Posterior vena cava (tissue), 2 donors: ENCODE measurements around the gene CEP78. TPM values are rescaled to one million over a fixed set of nuclear protein-coding genes. Genes with fewer than 3 reads are reported as not detected.
A peak's percentile ranks its signal among the peaks of the same experiment; 100 is the strongest.
"Not testable (repeated sequence)": the region's sequence is repeated elsewhere in the genome, so short reads cannot be mapped to it uniquely, and the experiment has no call there.

ENCODE experiments used
- DNase-seq: peaks from one replicate; pipeline ENCODE4 v3.0.0-alpha.2; 2020; ENCODE audit warnings: low spot score
- intact Hi-C, 2 donors: fragments of 100-400 bp; cut with DNase I; formaldehyde crosslinking; loops; one replicate each; pipeline versions ENCODE4 v1.14.1 to v1.14.2; 2022 to 2023
- total RNA-seq, 2 donors: library from RNA; stranded (reverse); fragmentation: NEBNext Ultra II Directional; extraction: Animal tissue kit (Norgen Biotek cat#: 25700); gene quantifications; one replicate each; pipeline ENCODE4 v1.2.1, GENCODE V29; 2021
- donor health status: DM: yes; HTN: yes; CAD: no.
- donor health status: DM: yes; HTN: yes; CAD: no.

CEP78 gene
- total RNA-seq, 2 donors from 2014 or later: 9.9 to 11.8 TPM

DNA sequence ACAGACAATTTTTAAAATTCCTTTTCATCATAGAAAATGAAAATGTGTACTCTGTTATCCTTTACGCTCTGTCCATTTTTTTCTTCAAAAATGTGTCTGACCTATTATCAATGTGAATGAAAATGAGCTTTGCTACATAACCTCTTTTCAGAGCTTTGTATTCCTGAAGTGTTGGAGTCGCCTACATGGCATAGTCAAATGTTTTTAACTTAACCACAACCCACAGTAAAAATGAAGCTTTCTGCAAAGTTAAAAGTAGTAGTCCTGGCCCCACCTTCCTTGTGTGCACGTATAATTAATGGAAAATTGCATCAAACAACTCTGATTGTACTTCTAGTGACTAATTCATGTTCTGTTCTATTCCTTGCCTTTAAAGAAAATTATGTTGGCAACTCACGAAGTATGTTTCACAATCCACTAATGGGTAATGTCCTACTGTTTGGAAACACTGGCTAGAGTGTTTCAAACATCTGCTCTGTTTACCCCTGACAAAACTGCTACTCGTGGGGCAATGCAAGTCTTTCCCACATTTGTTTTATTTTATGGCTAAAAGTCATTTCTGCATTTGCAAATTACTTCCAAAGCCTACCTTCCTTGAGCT lies 42.4 kb downstream of the CEP78 start:
- no peak for DNase-seq
- intact Hi-C loops: no loop called here

DNA sequence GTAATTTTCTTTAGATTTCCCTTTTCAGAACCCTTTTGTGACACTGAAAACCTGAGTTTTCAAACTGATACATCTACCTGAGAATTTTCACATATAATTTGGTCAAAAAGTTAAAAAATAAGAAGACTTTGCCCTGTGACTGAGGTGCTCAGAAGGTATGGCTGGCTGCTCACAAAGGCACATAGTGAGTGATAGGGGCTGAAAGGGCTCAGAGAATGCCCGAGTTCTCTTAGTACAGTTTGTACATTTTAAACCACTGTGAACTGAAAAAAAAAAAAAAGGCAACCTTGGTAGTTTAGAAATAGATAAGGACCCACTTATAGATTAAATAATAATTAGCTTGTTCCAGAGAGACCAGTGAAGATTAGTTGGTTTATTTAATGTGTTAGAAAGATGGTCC lies 42.9 kb downstream of the CEP78 start:
- DNase-seq: no peak
- intact Hi-C loops: no loop called here

DNA sequence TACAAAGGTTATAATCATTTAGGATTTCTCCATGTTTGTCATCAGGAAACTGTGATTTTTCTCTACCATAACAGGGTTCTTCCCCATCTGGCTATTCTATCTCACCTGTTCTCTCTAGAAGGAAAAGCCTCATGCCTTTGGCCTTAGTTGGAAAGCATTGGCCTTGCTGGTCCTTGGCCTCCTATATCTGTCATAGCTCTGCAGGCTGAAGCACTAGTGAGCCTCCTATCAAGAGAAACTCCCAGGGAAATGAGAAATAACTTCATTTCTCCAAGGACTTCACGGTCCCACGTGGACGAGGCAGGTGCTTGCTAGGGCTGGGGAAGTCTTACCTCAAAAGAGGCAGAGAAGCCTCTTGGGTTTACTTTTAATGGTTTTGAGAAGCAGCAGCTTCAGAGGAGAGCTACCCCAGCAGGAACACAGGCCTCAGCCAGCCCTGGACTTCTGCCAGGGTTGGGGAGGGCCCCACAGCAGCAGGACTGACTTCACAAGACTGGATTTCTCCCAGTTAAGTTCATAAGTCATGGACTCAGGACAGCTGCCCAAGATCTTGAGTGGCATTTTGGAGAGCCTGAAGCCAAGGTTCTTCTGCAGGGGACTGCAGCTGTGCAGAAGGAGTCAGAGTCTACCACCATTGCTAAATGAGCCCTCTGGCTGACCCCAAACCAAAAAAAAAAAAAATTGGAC lies 45.2 kb downstream of the CEP78 start:
- DNase-seq: peak; percentile 86
- intact Hi-C loops: no loop called here

DNA sequence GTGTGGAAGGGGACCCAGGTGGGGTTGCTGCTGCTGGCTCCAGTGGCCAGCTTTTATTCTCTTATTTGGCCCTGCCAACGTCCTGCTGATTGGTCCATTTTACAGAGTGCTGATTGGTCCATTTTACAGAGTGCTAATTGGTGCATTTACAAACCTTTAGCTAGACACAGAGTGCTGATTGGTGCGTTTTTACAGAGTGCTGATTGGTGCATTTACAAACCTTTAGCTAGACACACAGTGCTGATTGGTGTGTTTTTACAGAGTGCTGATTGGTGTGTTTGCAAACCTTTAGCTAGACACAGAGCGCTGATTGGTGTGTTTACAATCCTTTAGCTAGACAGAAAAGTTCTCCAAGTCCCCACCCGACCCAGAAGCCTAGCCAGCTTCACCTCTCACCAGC lies 48.3 kb downstream of the CEP78 start:
- intact Hi-C loops, DNase-seq: not testable (repeated sequence)

DNA sequence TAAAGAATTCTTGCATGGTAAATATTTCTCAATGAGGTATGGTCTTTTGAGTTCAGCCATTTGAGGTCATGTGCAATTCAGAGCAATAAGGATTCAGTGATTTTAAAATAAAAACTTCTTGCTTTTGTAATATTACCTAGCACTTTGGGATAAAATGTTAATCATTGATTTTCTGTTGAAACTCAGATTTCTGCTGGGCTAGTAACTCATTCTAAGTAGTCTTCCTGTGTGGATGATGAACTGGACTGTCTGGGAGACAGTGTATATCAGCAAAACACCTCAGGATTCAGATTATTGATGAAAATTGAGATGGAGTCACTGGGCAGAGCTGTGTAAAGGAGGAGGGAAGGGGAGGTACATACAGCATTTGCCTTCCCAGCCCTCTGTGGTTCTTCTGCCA lies 50.2 kb downstream of the CEP78 start:
- intact Hi-C loops: no loop called here
- DNase-seq: no peak

DNA sequence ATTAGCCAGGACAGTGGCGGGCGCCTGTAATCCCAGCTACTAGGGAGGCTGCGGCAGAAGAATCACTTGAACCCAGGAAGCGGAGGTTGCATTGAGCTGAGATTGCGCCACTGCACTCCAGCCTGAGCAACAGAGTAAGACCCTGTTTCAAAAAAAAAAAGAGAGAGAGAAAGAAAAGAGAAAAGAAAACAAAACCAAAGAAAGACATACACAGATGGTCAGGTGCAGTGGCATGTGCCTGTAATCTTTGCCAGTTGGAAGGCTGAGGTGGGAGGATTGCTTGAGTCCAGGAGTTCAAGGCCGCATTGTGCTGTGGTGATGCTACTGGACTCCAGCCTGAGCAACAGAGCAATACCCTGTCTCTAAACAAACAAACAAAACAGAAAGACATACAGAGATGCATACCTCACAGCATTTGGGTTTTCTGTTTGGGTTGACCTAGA lies 51.1 kb downstream of the CEP78 start:
- intact Hi-C loops: no loop called here
- DNase-seq: no peak

DNA sequence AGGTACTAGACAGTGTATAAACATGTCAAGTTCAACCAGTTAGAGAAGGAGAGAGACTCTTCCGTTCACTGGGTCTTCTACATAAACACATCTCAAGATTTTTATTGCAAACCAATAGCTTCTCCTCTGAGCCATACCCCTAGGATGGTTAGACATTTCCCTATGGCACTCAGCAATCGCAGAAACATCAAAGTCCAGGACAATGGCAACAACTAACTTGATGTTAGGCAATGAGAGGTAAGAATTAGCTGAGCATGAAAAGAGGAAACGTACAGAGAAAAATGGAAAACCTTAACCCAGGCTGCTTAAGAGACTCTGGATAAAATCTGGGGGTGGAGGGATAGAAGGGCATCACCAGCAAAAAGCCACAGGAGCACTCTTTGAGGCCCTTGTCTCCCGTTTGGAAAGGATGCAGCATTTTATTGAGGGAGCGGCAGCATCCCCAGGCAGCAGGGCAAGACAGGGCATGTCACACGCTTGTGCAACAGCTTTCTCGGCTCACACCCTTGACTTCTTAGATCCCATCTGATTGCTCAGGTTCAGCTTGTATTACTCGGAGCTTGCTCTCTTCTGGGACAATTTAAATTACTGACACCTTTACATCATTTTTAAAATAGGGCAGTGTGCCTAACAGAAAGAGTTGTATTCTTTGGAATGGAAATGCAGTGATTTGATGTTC lies 52.5 kb downstream of the CEP78 start:
- no peak for DNase-seq
- intact Hi-C loops: no loop called here

DNA sequence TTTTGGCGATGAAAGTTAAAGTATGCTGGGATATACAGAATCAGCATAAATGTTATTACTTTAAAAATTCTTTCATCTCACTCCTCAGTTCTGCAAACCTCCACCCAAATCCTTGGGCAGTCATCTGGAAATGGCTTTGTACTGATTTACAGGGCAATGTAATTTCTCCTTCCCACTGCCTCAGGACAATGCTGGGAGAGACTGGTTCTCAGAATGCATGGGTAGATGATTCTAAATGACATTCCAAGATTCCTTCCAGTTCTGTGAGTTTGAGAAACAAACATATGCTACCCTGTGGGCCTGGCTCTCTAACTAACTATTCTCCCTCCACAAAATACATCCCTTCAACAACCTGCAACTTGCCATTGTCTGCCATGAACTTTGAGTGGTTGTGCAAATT lies 53.6 kb downstream of the CEP78 start:
- intact Hi-C loops: no loop called here
- DNase-seq: no peak

DNA sequence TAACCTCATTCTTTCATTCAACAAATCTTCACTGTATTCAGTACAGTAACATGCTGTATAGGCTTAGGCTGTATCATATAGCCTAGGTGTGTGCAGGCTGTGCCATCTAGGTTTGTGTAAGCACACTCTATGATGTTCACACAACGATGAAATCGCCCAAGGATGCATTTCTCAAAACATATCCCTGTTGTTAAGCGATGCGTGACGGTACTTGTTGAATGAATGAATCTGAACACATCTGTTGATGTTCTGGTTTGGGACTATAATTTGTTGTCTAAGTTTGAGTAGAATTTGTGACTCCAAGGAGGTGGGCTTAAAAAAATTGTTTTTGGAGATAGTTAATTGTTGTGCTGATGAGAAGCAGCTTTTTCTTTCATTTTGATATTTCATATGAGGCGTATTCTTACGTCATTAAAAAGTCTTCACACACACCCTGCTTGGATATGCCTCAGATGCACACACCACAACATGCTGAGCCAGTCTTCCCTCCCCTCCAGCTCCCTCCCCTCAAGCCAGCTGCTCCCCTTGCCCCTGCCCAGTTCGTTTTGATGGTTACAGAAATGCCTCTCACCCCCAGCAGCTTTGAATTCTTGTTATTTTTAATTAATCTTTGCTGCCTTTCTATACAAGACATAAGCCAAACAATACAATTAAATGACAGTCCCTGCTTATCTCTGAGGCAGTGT lies 55.5 kb downstream of the CEP78 start:
- intact Hi-C loops: no loop called here
- DNase-seq: no peak

DNA sequence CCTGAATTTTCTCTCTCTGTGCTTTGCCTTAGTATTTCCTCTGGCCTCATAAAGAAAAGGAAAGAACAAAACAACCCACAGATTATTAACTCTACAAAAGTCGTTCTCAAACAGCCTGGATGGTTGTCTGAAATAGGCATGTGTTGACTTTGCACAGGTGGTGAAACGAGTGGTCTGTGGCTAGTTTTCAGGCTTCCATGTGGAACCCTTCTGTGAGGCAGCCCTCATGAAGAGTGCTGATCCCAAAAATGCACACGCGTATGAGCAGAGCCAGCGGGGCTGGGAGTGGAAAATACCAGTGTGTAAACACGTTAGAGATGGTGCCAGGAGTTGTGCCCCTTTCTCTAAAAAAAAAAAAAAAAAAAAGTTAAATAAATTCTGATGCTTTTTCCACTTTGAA lies 56.2 kb downstream of the CEP78 start:
- intact Hi-C loops: no loop called here
- no peak for DNase-seq

DNA sequence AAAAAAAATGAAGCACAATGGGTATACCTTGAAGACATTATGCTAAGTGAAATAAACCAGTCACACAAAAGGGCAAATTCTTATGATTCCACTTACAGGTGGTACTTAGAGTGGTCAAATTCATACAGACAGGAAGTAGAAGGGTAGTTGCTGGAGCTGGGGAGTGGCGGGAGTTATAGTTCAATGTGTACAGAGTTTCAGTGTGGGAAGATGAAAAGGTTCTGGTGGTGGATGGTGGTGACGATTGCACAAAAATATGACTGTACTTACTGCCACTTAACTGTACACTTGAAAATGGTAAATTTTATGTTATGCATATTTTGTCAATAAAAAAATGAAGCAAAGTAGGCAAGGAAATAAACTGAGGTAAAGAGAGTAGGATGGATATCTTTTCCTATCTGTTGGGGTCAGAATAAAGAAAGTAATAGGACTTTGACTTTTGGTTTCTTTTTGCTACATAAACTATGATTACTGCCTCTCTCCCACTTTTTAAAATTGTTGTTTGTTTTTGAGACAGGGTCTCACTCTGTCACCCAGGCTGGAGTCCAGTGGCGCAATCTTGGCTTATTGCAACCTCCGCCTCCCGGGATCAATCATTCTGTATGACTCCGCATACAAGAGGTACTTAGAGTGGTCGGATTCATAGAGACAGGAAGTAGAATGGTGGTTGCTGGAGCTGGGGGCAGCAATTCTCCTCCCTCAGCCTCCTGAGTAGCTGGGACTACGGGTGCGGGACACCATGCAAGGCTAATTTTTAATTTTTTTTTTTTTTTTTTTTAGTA lies 57.0 kb downstream of the CEP78 start:
- DNase-seq: no peak
- intact Hi-C loops: no loop called here

DNA sequence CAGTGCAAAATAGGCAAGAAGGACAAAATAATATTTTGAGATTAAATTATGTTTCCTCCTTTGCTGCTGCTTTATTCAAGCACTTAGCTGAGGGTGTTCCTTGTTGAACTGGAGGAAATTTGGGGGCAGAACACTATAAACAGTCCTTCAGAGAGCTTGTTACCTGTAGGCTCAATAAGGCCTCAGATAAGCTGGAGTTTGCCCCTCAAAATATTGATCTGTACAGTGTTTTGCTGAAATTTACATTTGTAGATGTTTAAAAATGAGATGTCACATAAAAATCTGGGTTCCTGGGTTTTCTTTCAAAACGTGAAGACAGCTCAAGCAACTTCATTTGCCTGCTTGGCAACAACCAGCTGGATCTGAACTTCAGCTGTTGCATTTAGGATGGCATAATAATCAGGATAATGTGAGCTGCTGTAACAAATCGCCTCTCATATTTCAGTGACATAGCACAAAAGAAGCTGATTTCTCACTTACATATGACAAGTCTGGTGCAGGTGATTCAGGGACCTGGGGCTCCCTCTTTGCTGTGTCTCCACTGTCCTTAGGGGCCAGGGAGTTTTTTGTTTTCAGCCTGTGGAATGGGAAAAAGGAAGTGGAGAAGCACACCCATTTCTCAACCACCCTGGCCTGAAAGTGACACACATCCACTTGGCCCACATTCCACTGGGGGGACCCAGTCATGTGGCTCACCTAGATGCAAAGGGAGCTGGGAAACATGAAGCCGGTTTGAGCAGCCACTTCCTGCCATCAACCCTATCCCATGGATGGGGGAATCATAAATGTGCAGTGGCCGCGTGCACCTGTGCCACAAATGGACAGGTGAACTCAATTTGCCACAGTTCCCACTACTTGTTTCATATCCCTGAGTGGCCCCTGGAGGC lies 58.7 kb downstream of the CEP78 start:
- intact Hi-C loops: loop anchor here in 1 of 2 donors (1.0 kb wide), 1 partner anchor 26 kb away; no protein-coding TSS in a partner anchor
- no peak for DNase-seq

DNA sequence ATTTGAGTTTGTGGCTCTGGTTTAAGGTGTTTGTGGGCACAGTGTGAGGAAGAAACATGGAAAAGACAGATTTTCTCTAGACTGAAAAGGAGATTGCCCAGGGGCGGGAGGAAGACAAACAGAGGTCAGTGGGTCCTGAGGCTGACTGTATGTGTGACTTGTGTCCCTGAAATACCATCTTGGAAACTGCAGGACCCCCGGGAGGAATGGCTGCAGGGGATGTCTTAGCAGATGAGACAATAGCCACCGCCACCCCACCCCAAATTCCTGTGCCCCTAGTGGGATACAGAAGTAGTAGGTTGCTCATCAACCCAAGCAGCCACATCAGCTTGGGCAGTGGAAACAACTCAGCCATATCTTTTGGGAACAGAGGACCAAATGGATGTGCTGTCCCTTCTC lies 59.3 kb downstream of the CEP78 start:
- DNase-seq: no peak
- intact Hi-C loops: loop anchor here in 1 of 2 donors (1.0 kb wide), 1 partner anchor 27 kb away; no protein-coding TSS in a partner anchor

DNA sequence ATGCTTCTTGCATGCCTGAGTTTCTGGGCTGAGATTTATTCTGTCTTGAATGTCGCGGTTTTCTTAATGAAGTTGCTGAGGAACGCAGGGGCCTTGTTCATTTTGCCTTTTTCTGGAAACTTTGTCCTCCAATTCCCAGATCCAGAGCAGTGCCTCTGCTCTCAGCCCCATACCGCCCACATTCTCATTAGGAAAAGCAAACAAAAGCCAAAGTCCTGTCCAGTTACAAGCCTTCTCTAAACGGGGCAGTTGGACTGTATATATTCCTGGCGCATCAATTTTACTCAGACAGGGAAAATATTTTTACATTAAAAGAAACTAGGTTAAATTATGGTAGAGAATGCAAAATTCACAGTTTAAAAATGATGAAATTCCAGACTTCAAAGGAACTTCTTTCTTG lies 59.9 kb downstream of the CEP78 start:
- DNase-seq: no peak
- intact Hi-C loops: loop anchor here in 1 of 2 donors (1.0 kb wide), 1 partner anchor 27 kb away; no protein-coding TSS in a partner anchor

DNA sequence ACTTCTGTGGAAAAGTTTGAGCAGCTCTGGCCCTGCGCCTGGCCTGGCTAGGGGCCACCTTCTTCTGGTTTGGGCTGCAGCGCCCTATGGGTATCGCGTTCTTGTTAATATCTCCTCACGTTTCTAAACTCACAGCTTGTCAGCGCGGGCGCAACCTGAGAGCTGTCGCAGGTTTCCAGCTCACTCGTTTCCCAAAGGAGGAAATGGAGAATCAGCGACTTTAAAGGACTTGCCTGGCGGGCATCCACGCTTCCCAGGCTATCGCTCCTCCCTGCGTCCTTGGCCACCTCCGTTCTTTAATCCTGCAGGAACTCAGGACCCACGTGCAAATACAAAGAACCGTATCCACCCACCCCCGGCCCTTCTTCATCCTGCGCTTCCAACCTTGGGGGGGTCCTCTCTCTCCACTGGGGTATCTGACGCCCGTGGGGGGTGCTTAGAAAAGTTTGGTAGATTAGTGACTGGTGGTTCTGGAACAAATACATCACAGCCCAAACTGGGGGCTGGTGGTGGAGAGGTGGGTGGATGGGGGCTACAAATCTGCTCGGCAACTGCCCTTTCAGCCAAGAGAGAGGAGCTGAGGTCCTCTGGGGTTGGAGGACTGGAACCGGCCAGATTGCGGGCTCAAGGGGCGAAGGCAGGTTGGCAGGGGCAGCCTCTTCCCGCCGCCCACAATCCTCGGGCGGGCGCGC lies 60.5 kb downstream of the CEP78 start:
- no peak for DNase-seq

DNA sequence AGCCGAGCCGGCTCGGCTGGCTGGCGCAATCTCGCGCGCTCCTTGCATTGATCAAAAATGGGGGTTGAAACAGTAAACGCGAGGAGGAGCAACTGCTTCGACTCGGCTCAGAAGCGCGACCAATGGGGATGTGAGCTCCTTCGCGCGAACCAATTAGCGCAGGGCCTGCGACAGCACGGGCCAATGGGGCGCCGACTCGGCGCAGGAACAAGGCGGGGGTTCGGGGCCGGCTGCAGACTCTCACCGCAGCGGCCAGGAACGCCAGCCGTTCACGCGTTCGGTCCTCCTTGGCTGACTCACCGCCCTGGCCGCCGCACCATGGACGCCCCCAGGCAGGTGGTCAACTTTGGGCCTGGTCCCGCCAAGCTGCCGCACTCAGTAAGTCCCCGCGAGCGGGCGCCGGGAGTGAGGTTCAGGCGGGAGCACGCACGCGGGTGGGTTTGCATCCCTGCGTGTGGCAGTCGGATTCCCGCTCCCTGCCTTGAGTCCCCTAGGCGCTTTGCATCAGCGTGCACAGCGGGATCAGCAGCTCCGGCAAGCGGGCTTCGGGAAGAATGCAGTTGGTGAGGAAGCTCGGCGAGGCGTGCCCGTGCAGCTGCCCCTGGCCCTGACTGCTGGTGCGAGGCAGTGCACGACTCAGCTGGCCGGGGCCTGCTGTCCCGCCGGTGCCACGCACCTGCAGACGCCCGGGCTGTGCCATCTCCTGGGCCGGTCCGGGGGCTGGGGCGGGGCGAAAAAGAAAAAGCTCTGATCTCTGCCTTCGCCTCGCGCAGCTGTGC lies 61.2 kb downstream of the CEP78 start, which contains the start of gene PSAT1:
PSAT1 (plus strand) TSS at position 233 of the 779 bp plus-strand sequence; CDS start at position 319, 86 bp downstream.
- intact Hi-C loops: no loop called here
- peak; percentile 94 for DNase-seq

More for the DNA sequence above, 60.5 kb downstream of the CEP78 start:
- intact Hi-C loops: no loop called here

DNA sequence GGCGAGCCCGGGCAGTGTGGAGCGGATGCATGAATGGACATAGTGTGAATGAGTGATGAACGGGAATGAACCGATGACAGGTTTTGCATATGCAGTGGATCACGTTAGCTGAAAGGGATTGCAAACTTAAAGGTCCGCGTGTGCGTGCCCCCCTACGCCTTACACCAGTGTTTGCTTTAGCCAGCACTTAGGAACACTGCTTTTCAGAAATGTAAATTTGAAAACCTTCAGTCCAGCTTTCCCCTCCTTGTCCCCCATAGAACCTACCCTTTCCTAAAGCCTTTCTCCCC lies 61.7 kb downstream of the CEP78 start:
- no peak for DNase-seq
- intact Hi-C loops: no loop called here
